HTERT RPE-1 (cell line): Measurements from ENCODE around the gene TMCC2.
"Not testable (repeated sequence)": the region's sequence is repeated elsewhere in the genome, so short reads cannot be mapped to it uniquely, and the experiment has no call there.

ENCODE experiments used
- in situ Hi-C: fragments of 300-500 bp; cut with MboI; formaldehyde crosslinking; loops from 4 replicates; pipeline ENCODE4 v1.14.3; 2020; ENCODE audit warnings: low sequenced_read_pairs

Gene TMCC2

GRCh38 chr1:205211839-205212536 is 15.8 kb upstream of the TMCC2 start:
- in situ Hi-C loops = no loop called here

GRCh38 chr1:205214756-205215155 is 13.0 kb upstream of the TMCC2 start:
- in situ Hi-C loops = no loop called here

- in situ Hi-C loops = no loop called here
These were observed 11.2 kb upstream of the TMCC2 start for GRCh38 chr1:205216588-205216987.

GRCh38 chr1:205217418-205217817 is 10.3 kb upstream of the TMCC2 start:
- in situ Hi-C loops = no loop called here

GRCh38 chr1:205220421-205220820 is 7.3 kb upstream of the TMCC2 start:
- in situ Hi-C loops = no loop called here

- in situ Hi-C loops = no loop called here
These were observed 3.0 kb upstream of the TMCC2 start for GRCh38 chr1:205224736-205225135.

GRCh38 chr1:205225901-205226765 is 1.6 kb upstream of the TMCC2 start:
- in situ Hi-C loops = no loop called here

- in situ Hi-C loops = no loop called here
These were observed 720 bp upstream of the TMCC2 start for GRCh38 chr1:205226868-205227583.

- in situ Hi-C loops = no loop called here
These were observed 361 bp downstream of the TMCC2 start for GRCh38 chr1:205228093-205228521.

GRCh38 chr1:205229399-205229871 is 1.7 kb downstream of the TMCC2 start:
- in situ Hi-C loops = no loop called here

- in situ Hi-C loops = no loop called here
These were observed 2.4 kb downstream of the TMCC2 start for GRCh38 chr1:205229916-205230700.

- in situ Hi-C loops = no loop called here
These were observed 3.2 kb downstream of the TMCC2 start for GRCh38 chr1:205230982-205231381.

GRCh38 chr1:205232127-205232820 is 4.5 kb downstream of the TMCC2 start:
- in situ Hi-C loops = no loop called here

- in situ Hi-C loops = no loop called here
These were observed 5.2 kb downstream of the TMCC2 start for GRCh38 chr1:205232945-205233397.

- in situ Hi-C loops = not testable (repeated sequence)
These were observed 6.2 kb downstream of the TMCC2 start for GRCh38 chr1:205233986-205234385.

GRCh38 chr1:205235951-205236350 is 8.2 kb downstream of the TMCC2 start:
- in situ Hi-C loops = no loop called here

- in situ Hi-C loops = no loop called here
These were observed 8.8 kb downstream of the TMCC2 start for GRCh38 chr1:205236526-205236925.

- in situ Hi-C loops = no loop called here
These were observed 9.3 kb downstream of the TMCC2 start for GRCh38 chr1:205236951-205237475.
